CD4-positive, alpha-beta T cell treated with Interleukin-10 for 1 hour (primary cell): ENCODE measurements around the gene OBI1.
"Not testable (repeated sequence)": the region's sequence is repeated elsewhere in the genome, so short reads cannot be mapped to it uniquely, and the experiment has no call there.

Experiments
- DNase-seq: peaks from one replicate; pipeline ENCODE4 v3.0.0-alpha.2; 2020

OBI1 gene

GRCh38 chr13:78658630-78659449 is at the start of gene OBI1:
Gene OBI1, minus strand, starts transcription at chr13:78659155. Its CDS starts 35 bp downstream, at chr13:78659120.
- peak; percentile 92 for DNase-seq

DNA sequence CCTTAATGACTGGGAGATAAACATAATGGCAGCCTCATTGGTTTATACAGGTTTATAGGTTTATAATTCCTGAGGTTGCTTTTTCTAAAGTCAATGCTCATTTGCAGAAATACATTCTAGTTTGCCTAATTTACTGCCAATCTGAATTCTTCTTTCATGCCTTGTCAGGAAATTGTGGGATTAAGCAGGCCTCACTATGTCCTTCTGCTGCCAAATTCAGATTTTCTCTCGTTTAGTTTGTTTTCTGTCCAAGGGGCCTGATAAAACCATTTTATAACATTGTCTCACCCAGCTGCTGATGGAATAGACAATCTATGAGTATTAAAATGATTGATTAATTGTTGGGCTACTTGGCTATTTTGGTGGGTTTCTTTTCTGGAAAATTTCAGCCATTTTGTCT is 42.4 kb upstream of the OBI1 start:
- DNase-seq, result no peak

GRCh38 chr13:78700121-78700910 is 41.4 kb upstream of the OBI1 start:
- no peak for DNase-seq

- DNase-seq, result no peak
These were observed 30.1 kb upstream of the OBI1 start for GRCh38 chr13:78689011-78689410.

GRCh38 chr13:78686461-78686860 is 27.5 kb upstream of the OBI1 start:
- no peak for DNase-seq

GRCh38 chr13:78680576-78681350 is 21.8 kb upstream of the OBI1 start:
- DNase-seq, result no peak

DNA sequence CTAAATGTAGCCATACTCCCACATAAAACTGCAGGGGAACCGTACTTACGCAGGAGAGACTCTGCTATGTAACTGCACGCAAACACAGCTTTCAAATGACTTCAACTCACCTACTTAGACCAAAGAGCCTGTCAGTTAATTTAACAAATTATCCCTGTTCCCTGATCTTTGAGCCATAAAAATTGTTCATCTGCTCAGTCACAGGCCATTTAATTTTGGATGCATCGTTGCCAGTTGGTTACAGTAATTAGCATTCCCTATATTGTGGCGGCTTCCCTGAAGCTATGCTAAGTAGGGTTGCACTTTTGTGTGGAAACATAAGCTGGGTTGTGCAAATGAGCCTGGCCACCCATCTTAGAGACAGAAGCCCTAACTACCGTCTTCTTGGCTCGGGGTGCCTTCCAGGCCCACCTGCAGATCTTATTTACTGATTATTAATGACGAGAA is 21.2 kb upstream of the OBI1 start:
- DNase-seq, result no peak

DNA sequence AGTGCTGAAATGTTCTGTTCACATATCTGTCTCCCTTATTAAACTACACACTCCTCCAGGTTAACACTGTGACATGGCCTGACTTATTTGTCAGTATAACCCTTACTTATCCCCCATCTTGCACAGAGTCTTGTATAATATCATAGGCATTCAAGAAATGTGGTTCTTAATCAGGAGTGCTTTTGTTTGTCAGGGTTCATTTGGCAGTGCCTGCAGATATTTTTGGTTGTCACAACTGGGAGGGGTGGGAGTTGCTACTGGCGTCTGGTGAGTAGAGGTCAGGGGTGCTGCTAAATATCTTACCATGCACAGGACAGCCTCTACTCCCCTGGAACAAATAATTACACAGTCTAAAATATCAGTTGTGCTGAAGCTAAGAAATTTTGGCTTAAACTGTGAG is 20.4 kb upstream of the OBI1 start:
- no peak for DNase-seq

GRCh38 chr13:78675112-78675511 is 16.2 kb upstream of the OBI1 start:
- DNase-seq, result no peak

GRCh38 chr13:78674638-78675037 is 15.7 kb upstream of the OBI1 start:
- DNase-seq, result no peak

GRCh38 chr13:78662467-78662866 is 3.5 kb upstream of the OBI1 start:
- DNase-seq, result no peak

- no peak for DNase-seq
These were observed 1.5 kb upstream of the OBI1 start for GRCh38 chr13:78660495-78660857.

GRCh38 chr13:78659732-78660494 is 958 bp upstream of the OBI1 start:
- DNase-seq, result peak; percentile 10

- no peak for DNase-seq
These were observed 435 bp upstream of the OBI1 start for GRCh38 chr13:78659450-78659730.

DNA sequence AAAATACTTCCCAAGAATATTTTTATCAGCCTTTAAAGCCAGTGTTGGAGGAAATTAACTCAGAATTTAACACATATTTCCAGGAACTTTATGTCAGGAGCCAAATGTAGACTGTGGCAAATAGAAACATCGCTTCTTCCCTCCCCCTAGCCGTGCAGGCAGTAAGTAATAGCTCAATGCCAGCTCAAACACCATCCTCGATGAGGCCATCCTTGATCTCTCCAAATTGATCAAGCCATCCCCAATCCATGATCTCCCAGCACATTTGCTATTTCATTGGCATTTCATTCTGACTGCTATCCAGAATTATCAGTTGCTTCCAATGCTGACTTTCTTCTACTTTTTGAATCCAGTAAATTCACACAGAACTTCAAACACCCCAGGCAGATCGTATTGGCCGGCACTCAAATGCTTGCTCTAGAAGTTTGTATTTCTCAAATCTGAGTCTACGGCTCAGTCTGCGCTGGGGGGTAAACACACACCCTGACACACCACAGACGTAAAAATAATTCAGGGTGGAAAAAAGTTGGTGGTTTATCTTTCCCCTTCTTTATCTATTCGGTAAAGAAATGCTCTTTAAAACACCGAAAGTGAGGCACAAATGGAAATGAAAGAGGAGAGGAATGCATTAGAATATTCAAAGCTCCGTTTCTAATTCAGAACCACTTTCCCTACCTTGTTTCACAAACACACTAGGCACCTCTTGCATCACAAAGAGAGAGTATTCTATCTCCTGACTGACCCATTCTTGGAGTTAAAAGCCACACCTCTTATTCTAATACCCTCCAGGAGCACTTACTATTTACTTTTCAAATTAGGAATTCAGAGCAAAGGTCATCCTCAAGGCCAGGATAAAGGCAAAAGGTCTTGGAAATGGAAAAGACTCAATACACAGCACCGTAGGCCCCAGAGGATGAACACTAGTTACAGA is 991 bp downstream of the OBI1 start:
- no peak for DNase-seq

DNA sequence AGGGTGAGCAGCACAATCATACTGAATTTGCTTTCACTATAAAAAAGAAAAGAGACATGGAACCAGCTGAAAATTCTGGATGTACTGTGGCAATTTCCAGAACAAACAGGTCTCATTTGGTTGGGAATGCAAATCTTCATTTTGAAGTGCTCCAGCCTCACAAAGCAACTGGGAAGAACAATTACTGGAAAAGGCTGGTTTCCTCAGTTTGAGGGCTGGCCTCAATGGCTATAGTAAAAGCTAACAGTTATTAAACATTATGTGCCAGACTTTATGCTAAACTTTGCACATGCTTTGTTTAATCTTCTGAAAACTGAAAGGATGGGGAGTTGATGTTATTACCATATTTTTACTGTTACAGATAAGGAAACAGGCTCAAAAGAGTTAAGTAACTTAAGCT is 3.0 kb downstream of the OBI1 start:
- DNase-seq, result no peak

- DNase-seq, result no peak
These were observed 3.9 kb downstream of the OBI1 start for GRCh38 chr13:78655007-78655406.

GRCh38 chr13:78652651-78653050 is 6.3 kb downstream of the OBI1 start:
- no peak for DNase-seq

GRCh38 chr13:78650717-78651083 is 8.3 kb downstream of the OBI1 start:
- DNase-seq, result no peak

DNA sequence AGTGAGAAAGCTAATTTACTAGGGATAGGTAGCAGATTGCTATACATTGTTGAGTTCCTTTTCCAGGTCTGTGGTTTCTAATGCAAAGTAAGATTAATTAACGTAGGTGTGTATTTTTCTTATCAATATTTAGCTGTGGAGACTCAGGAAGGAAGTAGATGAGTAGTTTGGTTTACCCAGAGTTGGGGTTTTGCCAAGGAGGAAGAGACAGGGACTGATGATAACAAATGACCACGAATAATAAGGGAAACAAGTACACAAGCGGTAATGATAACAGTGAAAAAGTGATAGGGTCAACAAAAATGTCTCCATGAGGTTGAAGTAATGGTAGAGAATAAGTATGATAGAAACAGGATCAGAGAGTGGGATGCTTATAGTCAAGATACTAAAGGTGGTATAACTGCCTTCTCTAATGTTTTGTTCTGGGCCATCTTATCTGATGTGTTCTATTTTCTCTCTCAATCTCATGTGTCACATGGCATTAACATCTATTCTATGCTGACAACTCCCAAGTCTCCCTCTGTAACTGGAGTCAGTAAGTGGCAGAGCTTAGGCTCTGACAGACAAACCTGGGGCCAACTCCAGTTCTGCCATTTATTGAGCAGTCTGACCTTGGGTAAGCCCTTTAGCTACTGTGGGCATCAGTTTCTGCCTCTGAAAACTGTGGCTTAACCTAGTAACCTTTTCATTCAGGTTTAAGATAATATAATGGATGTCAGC is 8.8 kb downstream of the OBI1 start:
- no peak for DNase-seq

GRCh38 chr13:78647109-78647678 is 11.8 kb downstream of the OBI1 start:
- not testable (repeated sequence) for DNase-seq
